Stimulated activated naive B cell treated with anti-CD40 and anti-IgM and Interleukin-4, amounts not matched to agents 10 μg/mL and 1 μg/mL and 100 μg/mL, for 72 hours (primary cell): ENCODE results near the gene SPON2.
A peak's percentile ranks its signal among the peaks of the same experiment; 100 is the strongest.

Source experiments
- ATAC-seq, 2 donors: fragments of 150-1000 bp; cut with Tn5 transposase; replicated peaks; 2 replicates each; pipeline ENCODE4 v1.10.0; 2021; ENCODE audit warnings: moderate library complexity in 1 of 2
- DNase-seq: peaks from one replicate; pipeline ENCODE4 v3.0.0; 2021
- H3K27ac Mint-ChIP-seq: one replicate; pipeline ENCODE4 v1.8.0; 2022; ENCODE audit warnings: mild to moderate bottlenecking, mixed read lengths
- H3K27me3 Mint-ChIP-seq, 2 donors: one replicate each; pipeline ENCODE4 v1.8.0; 2022; ENCODE audit warnings: mixed read lengths in 2 of 2
- H3K36me3 Mint-ChIP-seq, 2 donors: one replicate each; pipeline ENCODE4 v1.8.0; 2022; ENCODE audit warnings: mixed read lengths in 2 of 2, mild to moderate bottlenecking in 1 of 2
- H3K4me1 Mint-ChIP-seq, 2 donors: one replicate each; pipeline ENCODE4 v1.8.0; 2022; ENCODE audit warnings: mixed read lengths in 2 of 2, mild to moderate bottlenecking in 1 of 2
- H3K4me3 Mint-ChIP-seq, 2 donors: one replicate each; pipeline ENCODE4 v1.8.0; 2022; ENCODE audit warnings: mild to moderate bottlenecking in 2 of 2, mixed read lengths in 2 of 2, moderate library complexity in 1 of 2
- H3K9me3 Mint-ChIP-seq, 2 donors: one replicate each; pipeline ENCODE4 v1.8.0; 2022; ENCODE audit warnings: mixed read lengths in 2 of 2, mild to moderate bottlenecking in 1 of 2

SPON2 gene

DNA sequence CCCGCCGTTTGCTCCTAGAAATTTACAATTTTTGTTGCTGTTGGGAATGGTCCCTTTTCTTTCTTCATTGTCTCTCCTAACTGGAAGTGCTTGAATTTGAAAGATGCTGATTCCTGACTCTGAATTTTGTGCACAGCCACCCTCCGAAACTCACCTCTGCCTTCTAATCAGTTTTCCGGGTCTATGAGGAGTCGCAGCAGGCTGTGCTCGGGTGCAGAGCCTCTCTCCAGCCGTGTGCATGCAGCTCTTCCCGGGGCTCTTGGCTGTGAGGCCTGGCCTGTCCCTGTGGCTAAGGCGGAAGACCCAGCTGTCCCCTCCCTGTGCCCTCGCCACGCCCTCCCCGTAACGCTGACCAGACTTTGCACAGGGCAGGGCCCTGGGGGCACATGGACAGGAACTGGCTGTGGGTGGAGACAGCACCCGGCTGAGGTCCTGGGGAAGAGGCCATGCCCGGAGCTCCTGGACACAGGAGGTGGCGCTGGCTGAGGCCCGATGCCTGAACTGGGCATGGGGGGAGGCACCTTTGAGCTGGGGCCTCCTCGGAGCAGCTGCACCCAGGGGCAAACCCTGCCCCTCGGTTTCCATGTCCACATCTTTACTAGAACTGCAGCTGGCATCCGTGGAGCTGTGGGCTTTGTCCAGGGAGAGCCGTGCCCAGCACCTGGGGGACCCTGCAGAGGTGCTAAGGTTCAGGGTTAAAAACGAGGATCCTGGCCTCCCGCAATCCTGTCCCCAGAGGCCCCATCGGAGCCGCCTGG, 32.6 kb upstream of the SPON2 start:
- no peaks in the 10 kb centered on the region for H3K27me3 Mint-ChIP-seq
- peaks cover 24 to 32% of the 10 kb centered on the region in 2 donors for H3K36me3 Mint-ChIP-seq
- H3K9me3 Mint-ChIP-seq: peaks cover 0 to 2% of the 10 kb centered on the region in 2 donors
- H3K27ac Mint-ChIP-seq: no peak overlapping the region
- no peak for DNase-seq
- ATAC-seq: no peak
- H3K4me3 Mint-ChIP-seq: no peak overlapping the region
- peaks cover 17 to 63% of the 10 kb centered on the region in 2 donors for H3K4me1 Mint-ChIP-seq

DNA sequence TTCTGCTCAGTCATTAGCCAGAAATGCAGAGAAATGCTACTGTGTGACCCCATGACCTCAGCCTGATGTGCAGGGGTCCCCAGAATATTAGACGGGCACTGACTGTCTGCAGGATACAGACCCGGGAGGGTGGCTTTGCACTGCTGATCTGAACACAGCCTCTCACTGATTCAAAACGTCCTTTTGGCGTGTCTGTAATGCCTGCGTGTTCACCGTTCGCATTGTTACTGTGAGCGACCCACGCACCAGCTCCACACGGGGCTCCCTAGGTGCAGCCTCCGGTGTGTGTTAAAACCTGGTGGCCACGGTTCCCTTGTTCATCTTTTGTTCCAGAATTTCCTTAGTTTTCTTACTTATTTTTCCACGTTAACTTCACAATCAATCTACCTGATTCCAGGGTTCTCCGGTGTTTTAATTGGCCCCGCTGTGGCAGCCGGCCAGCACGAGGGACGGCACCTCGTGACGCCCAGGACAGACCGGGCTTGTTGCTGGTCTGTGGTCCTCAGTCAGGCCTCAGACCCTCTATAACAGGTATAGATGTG, 32.0 kb upstream of the SPON2 start:
- DNase-seq (no peak), ATAC-seq (no peak)
- Mint-ChIP-seq H3K4me1 (peaks cover 17 to 60% of the 10 kb centered on the region in 2 donors), H3K4me3 (no peak overlapping the region), H3K9me3 (peaks cover 0 to 2% of the 10 kb centered on the region in 2 donors), H3K36me3 (peaks cover 22 to 31% of the 10 kb centered on the region in 2 donors), H3K27me3 (no peaks in the 10 kb centered on the region), H3K27ac (peak overlapping the region; percentile 42)

DNA sequence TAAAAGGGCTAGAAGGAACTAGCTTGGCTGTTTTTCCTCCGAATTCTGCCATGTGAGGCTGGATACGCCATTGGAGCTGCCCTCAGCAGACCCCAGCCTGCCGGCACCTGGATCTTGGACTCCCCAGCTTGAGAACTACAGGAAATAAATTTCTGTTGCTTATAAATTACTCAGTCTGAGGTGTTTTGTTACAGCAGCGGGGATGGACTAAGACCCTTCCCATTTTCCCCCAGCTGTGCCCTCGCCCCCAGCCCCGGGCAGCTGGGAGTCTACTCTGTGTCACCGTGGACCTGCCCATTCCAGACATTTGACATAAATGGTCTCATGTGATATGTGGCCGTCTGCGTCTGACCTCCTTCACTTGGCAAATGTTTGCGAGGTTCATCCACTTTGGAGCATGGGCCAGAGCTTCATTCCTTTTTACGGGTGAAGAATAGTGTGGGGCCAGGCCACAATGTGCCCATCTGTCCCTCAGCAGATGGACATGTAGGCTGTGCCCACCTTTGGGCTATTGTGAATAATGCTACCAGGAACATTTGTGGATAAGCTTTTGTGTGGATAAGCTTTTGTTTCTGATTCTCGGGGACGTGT, 30.7 kb upstream of the SPON2 start:
- ATAC-seq: no peak
- no peaks in the 10 kb centered on the region for H3K27me3 Mint-ChIP-seq
- peaks cover 14 to 49% of the 10 kb centered on the region in 2 donors for H3K4me1 Mint-ChIP-seq
- peaks cover 16 to 25% of the 10 kb centered on the region in 2 donors for H3K36me3 Mint-ChIP-seq
- H3K9me3 Mint-ChIP-seq: peaks cover 0 to 2% of the 10 kb centered on the region in 2 donors
- peak; percentile 0 for DNase-seq
- peak overlapping the region; percentile 20 for H3K27ac Mint-ChIP-seq
- no peak overlapping the region for H3K4me3 Mint-ChIP-seq

DNA sequence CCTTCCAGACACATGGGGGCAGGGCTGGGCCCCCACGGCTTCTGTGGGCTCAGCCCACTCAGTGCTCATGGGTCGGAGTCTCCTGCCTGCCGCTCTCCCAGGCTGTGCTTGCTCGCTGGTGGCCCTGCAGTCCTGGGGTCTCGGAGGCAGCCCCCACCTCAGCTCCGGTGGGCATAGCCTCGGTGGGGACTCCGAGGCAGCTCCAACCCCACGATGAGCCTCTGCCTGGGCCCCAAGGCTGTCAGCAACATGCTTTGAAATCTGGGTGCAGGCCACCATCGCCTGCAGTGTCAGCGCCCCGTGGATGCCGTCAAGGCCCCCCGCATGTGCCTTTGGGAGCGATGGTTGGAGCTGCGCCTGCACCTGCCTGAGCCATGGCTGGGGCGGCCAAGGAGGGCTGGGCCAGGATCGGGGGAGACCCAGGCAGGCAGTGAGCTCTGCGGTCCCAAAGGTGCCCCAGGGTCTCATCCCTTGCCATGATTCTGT, 30.2 kb upstream of the SPON2 start:
- ATAC-seq: no peak
- Mint-ChIP-seq H3K27me3 (no peaks in the 10 kb centered on the region), H3K27ac (peak overlapping the region; percentile 95), H3K9me3 (peaks cover 0 to 2% of the 10 kb centered on the region in 2 donors), H3K36me3 (peaks cover 17 to 27% of the 10 kb centered on the region in 2 donors), H3K4me3 (peak overlapping the region in 1 of 2 donors; percentile 82), H3K4me1 (peaks cover 14 to 49% of the 10 kb centered on the region in 2 donors)
- DNase-seq: peak; percentile 0

DNA sequence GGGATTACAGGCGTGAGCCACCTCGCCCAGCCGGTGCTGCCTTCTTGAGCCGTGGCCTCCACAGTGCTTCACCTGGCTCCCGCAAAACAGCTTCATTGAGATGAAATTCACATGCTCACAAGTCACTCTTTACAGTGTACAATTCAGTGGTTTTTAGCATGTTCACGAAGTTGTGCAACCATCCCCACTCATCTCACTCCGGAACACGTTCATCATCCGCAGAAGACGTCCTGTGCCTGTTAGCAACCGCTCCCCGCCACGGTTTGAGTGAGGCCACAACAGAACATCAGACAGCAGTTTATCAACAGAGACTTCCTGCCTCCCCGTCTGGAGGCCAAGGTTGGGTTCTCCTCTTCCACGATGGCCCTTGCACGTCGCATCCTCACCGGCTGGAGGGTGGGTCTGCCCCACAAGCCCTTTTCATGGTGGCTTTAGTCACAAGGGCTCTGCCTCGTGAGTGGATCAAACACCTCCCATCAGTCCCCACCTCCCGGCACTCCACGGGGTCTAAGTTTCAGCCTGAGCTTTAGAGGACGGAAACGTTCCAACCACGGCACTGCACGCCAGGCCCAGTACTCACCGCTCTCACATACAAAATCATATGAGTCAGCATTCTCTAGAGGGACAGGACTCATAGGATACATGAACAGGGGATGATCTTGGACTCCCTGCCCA, 29.6 kb upstream of the SPON2 start:
- Mint-ChIP-seq H3K36me3 (peaks cover 17 to 30% of the 10 kb centered on the region in 2 donors), H3K9me3 (peaks cover 0 to 2% of the 10 kb centered on the region in 2 donors)

DNA sequence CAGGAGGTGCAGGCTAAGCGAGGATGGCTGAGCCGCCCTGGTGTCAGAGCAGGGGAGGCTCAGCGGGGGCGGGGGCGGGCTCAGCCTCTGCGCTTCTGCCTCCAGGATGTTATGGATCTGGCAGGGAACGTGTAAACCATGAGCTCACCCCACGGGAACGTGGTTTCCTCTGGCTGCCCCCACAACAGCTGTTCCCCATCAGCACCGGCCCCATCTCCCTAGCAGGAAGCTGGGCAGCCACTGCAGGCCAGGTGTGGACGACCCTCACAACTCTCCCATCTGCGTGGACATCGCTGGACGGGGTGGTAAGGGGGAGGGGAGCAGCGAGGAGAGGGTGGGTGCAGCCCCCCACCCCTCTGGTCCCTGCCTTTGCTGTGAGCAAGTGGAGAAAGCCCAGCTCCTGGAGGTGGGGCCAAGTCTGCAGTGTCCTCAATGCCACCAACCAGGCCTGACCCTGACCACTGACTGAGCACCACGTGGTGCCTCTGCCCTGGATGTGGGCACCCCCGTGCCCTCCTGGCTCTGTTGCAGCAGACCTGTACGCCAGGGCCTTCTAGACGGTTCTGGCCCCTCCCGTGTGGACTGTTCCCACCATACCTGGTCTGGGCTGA, 28.1 kb upstream of the SPON2 start:
- ATAC-seq (peak; percentile 14 to 19), DNase-seq (no peak)
- peaks cover 18 to 43% of the 10 kb centered on the region in 2 donors for H3K4me1 Mint-ChIP-seq
- peaks cover 15 to 36% of the 10 kb centered on the region in 2 donors for H3K36me3 Mint-ChIP-seq
- peaks cover 0 to 2% of the 10 kb centered on the region in 2 donors for H3K9me3 Mint-ChIP-seq
- peak overlapping the region; percentile 82 to 85 for H3K4me3 Mint-ChIP-seq
- no peak overlapping the region for H3K27ac Mint-ChIP-seq
- H3K27me3 Mint-ChIP-seq: no peaks in the 10 kb centered on the region

More for the DNA sequence above, 29.6 kb upstream of the SPON2 start:
- DNase-seq: peak; percentile 28
- Mint-ChIP-seq H3K27me3 (no peaks in the 10 kb centered on the region), H3K4me1 (peaks cover 14 to 49% of the 10 kb centered on the region in 2 donors), H3K27ac (peak overlapping the region; percentile 95), H3K4me3 (peak overlapping the region; percentile 82 to 85)
- peak; percentile 49 to 59 for ATAC-seq

DNA sequence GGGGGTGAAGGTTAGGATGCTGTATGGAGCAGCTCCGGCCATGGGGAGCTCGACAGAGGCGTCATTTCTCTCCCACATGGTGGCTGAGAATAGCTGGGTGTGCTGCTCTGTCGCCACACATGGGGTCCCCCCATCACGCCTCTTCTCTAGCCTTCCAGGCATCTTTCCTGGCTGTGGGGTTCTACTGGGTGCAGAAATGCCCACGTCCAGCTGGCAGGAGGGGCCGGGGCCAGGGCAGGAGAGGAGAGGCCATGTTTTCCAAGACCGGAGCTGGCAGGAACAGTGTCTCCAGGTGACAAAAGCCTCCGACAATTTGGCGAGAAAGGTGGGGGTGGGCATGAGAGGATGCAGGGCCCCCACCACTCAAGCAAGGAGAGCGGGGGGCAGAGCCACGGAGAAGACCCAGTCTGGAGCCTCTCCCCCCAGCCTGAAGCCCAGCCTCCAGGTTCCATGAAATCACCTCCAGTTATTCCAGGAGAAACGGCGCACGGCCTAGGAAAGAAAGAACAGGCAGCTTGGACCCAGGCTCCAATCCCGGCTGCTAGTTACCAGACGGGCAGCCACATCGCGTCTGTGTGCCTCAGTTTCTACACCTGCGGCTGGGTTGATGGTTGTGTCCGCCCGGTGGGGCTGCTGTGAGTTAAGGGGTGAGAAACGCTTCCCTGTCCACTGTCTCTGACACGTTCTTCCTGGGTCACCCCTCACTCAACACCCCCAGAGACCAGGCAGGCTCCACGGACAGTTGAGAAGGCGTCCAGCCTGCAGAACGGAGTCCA, 27.4 kb upstream of the SPON2 start:
- DNase-seq (no peak), ATAC-seq (no peak)
- Mint-ChIP-seq H3K27me3 (no peaks in the 10 kb centered on the region), H3K27ac (no peak overlapping the region), H3K4me3 (peak overlapping the region; percentile 82 to 85), H3K4me1 (peaks cover 18 to 42% of the 10 kb centered on the region in 2 donors), H3K36me3 (peaks cover 12 to 33% of the 10 kb centered on the region in 2 donors), H3K9me3 (peaks cover 0 to 2% of the 10 kb centered on the region in 2 donors)

DNA sequence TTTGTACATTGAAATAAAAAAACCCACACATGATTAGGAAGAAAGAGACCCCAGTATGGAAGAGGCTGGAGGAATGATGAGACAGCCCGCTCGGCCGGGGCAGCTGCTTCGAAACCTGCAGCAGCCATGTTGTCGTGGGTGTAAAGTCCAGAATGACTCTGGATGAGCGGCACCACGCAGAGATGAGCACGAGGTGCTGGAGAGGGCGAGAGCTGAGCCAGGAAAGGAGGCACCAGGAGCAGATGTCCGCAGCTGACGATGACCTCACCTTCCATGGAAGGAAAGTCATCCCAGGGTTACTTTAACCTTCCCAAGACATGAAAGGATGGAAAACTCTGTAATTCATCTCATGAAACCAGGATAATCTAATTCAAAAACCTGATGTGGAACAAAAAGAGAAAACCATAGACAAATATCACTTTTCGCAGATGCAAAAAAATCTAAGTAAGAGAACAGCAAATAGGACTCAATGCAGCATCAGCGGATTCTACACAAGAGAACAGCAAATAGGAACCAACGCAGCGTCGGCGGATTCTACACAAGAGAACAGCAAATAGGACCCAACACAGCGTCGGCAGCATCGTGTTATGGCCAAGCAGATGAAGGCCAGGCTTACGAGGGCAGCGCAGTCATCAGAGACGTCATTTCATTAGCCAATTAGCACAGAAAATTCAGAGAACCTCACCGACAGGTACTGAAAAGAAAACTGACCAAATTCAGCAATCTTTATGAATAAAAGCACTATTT, 25.9 kb upstream of the SPON2 start:
- Mint-ChIP-seq H3K4me1 (peaks cover 15 to 27% of the 10 kb centered on the region in 2 donors), H3K27ac (no peak overlapping the region), H3K27me3 (no peaks in the 10 kb centered on the region), H3K4me3 (no peak overlapping the region), H3K36me3 (peaks cover 8 to 26% of the 10 kb centered on the region in 2 donors), H3K9me3 (no peaks in the 10 kb centered on the region)
- ATAC-seq (no peak), DNase-seq (no peak)

DNA sequence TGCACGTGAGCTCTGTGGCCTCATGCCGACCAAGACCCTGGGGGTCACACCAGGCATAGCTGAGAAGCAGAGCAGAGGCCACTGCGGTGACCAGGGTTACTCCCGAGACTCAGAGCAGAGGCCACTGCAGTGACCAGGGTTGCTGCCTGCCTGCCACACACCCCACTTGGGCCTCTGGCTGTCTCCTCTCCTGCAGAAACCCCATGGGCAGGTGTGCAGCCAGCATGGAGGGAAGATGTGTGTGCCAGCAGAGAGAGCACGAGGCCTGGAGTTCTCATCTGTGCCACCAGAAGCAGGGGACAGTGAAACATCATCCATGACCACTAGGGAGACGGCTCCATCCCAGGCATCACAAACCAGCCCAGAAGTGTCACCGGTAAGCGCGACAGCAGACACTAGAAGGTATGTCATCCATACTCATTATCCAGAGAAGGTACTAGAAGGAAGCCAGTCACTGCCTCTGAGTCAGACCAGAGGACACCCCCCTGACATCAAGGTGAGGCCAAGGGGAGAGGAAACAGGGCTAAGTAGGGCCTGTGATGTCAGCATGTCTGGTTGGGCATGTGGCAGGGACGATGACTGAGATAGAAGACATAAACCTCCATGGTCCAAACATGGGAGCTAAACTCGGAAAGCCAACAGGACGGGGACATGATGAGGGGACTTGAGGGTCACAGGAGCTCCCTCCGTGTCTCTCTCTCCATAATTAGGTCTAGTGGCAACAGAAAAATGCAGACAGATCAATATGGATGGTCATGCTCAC, 24.2 kb upstream of the SPON2 start:
- peaks cover 8 to 21% of the 10 kb centered on the region in 2 donors for H3K36me3 Mint-ChIP-seq
- no peak overlapping the region for H3K4me3 Mint-ChIP-seq

DNA sequence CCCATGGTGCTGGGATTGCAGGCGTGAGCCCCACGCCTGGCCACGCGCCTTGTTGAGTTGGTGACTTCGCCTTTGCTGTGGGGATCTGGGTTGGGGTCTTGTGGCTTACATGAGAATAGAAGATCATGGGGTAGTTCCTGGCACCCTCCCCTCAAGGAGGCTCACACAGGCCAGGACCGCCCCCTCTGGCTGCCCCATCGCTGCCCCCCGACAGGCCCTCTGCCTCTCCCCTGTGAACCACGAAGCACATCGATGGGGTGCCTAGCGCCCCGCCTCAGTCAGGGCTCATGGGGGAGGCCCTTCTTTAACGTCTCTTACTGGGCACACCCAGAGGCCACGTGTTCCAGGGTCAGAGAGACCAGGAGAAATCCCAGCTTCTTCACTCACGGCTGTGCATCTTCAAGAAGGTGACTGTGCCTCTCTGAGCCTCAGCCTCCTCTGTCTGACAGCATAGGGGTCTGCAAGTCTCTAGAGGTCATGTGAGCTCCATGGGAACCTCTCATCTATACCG, 23.6 kb upstream of the SPON2 start:
- DNase-seq (no peak), ATAC-seq (no peak)
- Mint-ChIP-seq H3K4me3 (no peak overlapping the region), H3K27me3 (no peaks in the 10 kb centered on the region), H3K4me1 (peaks cover 5 to 9% of the 10 kb centered on the region in 2 donors), H3K9me3 (peaks cover 2 to 5% of the 10 kb centered on the region in 2 donors), H3K27ac (no peak overlapping the region), H3K36me3 (peaks cover 8 to 21% of the 10 kb centered on the region in 2 donors)

More for the DNA sequence above, 24.2 kb upstream of the SPON2 start:
- Mint-ChIP-seq H3K4me1 (peaks cover 8 to 15% of the 10 kb centered on the region in 2 donors), H3K27me3 (no peaks in the 10 kb centered on the region), H3K9me3 (no peaks in the 10 kb centered on the region), H3K27ac (no peak overlapping the region)
- ATAC-seq (no peak), DNase-seq (peak; percentile 0)

DNA sequence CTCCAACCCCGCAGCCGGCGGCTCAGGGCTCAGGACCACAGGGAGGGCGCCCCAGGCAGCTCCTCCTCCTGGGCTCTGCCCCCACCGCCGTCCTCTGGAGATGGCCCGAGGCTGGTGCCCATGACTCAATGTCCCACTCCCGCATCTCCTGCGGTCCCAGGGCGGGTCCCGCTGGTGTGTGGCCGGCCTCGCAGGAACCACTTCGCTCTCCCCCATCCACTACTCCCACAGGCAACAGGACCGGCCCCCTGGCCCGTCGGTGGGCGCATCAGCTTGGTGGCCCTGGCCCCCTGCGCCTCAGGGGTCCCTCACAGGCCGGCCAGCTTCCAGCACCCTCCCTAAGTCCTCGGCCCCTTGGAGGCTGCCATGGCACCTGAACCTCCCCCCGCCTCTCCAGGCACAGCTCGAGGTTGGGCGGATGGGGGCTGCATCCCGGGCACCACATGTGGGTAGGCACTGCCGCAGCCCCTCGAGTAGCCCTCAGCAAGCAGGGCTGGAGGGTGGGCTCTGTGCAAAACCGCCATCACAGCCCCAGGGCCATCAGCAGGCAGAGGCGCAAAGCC, 22.8 kb upstream of the SPON2 start:
- ATAC-seq (no peak), DNase-seq (peak; percentile 0)
- H3K4me1 Mint-ChIP-seq: peaks cover 2 to 5% of the 10 kb centered on the region in 2 donors
- no peaks in the 10 kb centered on the region for H3K27me3 Mint-ChIP-seq
- H3K36me3 Mint-ChIP-seq: peaks cover 8 to 21% of the 10 kb centered on the region in 2 donors
- peaks cover 2 to 5% of the 10 kb centered on the region in 2 donors for H3K9me3 Mint-ChIP-seq
- no peak overlapping the region for H3K27ac Mint-ChIP-seq
- H3K4me3 Mint-ChIP-seq: no peak overlapping the region
